Tibial nerve (tissue), 4 donors: ENCODE results near the gene IRF5. TPM values are rescaled to one million over a fixed set of nuclear protein-coding genes. Genes with fewer than 3 reads are reported as not detected.

Experiments used
- DNase-seq, 2 donors: peaks; one replicate each; pipeline ENCODE4 v3.0.0-alpha.2; 2019; ENCODE audit warnings: low spot score in 2 of 2
- H3K27ac ChIP-seq, 4 donors: fragments of 200-600 bp; sonication (generic) in 3 of 4; one replicate each; pipeline ENCODE4 v1.5.1; 2017 to 2019; ENCODE audit warnings: mild to moderate bottlenecking in 1 of 4
- H3K27me3 ChIP-seq, 2 donors: fragments of 200-600 bp; sonication (generic) in 1 of 2; one replicate each; pipeline versions ENCODE4 v1.5.1 to v1.6.0; 2017 to 2019
- H3K36me3 ChIP-seq, 3 donors: fragments of 200-600 bp; sonication (generic); one replicate each; pipeline ENCODE4 v1.5.1; 2018 to 2019
- H3K4me1 ChIP-seq, 4 donors: fragments of 200-600 bp; sonication (generic) in 3 of 4; one replicate each; pipeline ENCODE4 v1.5.1; 2017 to 2019
- H3K4me3 ChIP-seq, 4 donors: fragments of 200-600 bp; sonication (generic) in 3 of 4; one replicate each; pipeline ENCODE4 v1.5.1; 2017 to 2019; ENCODE audit warnings: mild to moderate bottlenecking in 1 of 4, moderate library complexity in 1 of 4
- H3K9me3 ChIP-seq, 4 donors: fragments of 200-600 bp; sonication (generic) in 3 of 4; one replicate each; pipeline ENCODE4 v1.5.1; 2017 to 2019
- EP300 ChIP-seq, 2 donors: sonication (generic); formaldehyde crosslinking; IDR thresholded peaks; one replicate each; pipeline ENCODE4 v1.6.1; 2017; ENCODE audit warnings: antibody characterized with exemption in 2 of 2, mild to moderate bottlenecking in 1 of 2
- POLR2A ChIP-seq, 2 donors: fragments of 450-650 bp; IDR thresholded peaks; one replicate each; pipeline ENCODE4 v1.6.1; 2017; ENCODE audit warnings: antibody characterized with exemption in 2 of 2, mild to moderate bottlenecking in 2 of 2, moderate library complexity in 2 of 2
- WGBS, 2 donors: methylation state at CpG; one replicate each; pipeline ENCODE4 v1.1.5; 2018; 5-methylcytosine and 5-hydroxymethylcytosine counted together
- total RNA-seq, 4 donors: library from RNA; depleted of rRNA; stranded (reverse); fragments of >200 nt; gene quantifications; one replicate each; pipeline ENCODE4 v1.1.0, GENCODE V29; 2016
- TF ChIP-seq, protein P1 (sequence below), 5 experiments: fragments of 200-600 bp in 3 of 5; fragments of 450-650 bp in 2 of 5; sonication (generic) in 3 of 5; IDR thresholded peaks; one replicate each; pipeline ENCODE4 v1.5.1; 2016 to 2019; ENCODE audit warnings: antibody characterized with exemption in 5 of 5, mild to moderate bottlenecking in 3 of 5, moderate library complexity in 2 of 5

Gene IRF5
- total RNA-seq, 4 donors from 2014 or later = 7.8 to 28.8 (median 15.0) TPM

DNA sequence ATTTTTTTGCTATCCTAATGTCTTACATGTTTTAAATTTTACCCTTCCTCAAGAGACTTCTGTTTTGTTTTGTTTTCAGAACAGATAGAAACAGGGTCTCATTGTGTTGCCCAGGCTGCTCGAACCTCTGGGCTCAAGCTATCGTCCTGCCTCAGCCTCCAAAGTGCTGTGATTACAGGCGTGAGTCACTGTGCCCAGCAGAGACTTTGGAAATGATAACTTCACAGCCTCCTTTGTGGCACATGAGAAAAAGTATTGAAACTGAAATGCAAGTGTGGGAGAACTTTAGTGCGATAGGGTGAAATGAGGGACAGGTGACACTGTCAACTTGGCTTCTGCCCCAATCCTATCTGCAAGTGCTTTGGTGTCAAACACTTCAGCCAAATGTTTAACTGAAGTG, 21.6 kb downstream of the IRF5 start:
- 81% methylated on average over 4 of the region's 4 CpGs for WGBS, 2 donors

DNA sequence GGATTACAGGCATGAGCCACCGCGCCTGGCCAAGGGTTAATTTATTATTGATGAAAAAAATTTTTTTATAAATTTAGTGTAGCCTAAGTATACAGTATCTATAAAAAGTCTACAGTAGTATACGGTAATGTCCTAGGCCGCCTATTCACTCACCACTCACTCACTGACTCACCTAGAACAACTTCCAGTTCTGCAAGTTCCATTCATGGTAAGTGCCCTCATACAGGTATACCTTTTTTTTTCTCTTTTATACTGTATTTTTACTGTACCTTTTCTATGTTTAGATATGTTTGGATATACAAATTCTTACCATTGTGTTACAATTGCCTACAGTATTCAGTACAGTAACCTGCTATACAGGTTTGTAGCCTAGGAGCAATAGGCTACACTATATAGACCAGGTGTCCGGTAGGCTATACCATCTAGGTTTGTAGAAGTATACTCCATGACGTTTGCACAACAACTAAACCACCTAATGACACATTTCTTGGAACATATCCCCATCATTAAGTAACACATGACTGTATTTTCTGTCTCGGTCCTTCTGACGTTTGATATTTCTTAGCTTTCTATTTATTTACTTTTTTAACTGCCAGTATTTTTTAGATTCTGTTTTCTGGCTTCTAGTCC, 23.4 kb downstream of the IRF5 start:
- TF ChIP-seq POLR2A (IDR thresholded peaks at IDR 0.05) = no peak
- TF ChIP-seq, protein P1, sequence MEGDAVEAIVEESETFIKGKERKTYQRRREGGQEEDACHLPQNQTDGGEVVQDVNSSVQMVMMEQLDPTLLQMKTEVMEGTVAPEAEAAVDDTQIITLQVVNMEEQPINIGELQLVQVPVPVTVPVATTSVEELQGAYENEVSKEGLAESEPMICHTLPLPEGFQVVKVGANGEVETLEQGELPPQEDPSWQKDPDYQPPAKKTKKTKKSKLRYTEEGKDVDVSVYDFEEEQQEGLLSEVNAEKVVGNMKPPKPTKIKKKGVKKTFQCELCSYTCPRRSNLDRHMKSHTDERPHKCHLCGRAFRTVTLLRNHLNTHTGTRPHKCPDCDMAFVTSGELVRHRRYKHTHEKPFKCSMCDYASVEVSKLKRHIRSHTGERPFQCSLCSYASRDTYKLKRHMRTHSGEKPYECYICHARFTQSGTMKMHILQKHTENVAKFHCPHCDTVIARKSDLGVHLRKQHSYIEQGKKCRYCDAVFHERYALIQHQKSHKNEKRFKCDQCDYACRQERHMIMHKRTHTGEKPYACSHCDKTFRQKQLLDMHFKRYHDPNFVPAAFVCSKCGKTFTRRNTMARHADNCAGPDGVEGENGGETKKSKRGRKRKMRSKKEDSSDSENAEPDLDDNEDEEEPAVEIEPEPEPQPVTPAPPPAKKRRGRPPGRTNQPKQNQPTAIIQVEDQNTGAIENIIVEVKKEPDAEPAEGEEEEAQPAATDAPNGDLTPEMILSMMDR (IDR thresholded peaks at IDR 0.05) = no peak
- TF ChIP-seq EP300 (IDR thresholded peaks at IDR 0.05) = no peak
- DNase-seq = no peak
- Histone ChIP-seq H3K4me1 (peaks cover 0 to 2% (median 0%) of the 10 kb centered on the region in 4 donors), H3K36me3 (peaks cover 0 to 86% (median 8%) of the 10 kb centered on the region in 3 donors), H3K27ac (no peak overlapping the region), H3K4me3 (no peak overlapping the region), H3K9me3 (no peaks in the 10 kb centered on the region), H3K27me3 (no peaks in the 10 kb centered on the region)
- 91% methylated on average over 8 of the region's 8 CpGs for WGBS, 2 donors

More for the DNA sequence above, 21.6 kb downstream of the IRF5 start:
- Histone ChIP-seq H3K27ac (no peak overlapping the region), H3K27me3 (no peaks in the 10 kb centered on the region), H3K9me3 (no peaks in the 10 kb centered on the region), H3K4me1 (peaks cover 0 to 2% (median 0%) of the 10 kb centered on the region in 4 donors), H3K36me3 (peaks cover 0 to 86% (median 0%) of the 10 kb centered on the region in 3 donors), H3K4me3 (no peak overlapping the region)
- DNase-seq = no peak
- TF ChIP-seq, protein P1 (IDR thresholded peaks at IDR 0.05) = no peak
- TF ChIP-seq POLR2A (IDR thresholded peaks at IDR 0.05) (no peak), EP300 (IDR thresholded peaks at IDR 0.05) (no peak)

DNA sequence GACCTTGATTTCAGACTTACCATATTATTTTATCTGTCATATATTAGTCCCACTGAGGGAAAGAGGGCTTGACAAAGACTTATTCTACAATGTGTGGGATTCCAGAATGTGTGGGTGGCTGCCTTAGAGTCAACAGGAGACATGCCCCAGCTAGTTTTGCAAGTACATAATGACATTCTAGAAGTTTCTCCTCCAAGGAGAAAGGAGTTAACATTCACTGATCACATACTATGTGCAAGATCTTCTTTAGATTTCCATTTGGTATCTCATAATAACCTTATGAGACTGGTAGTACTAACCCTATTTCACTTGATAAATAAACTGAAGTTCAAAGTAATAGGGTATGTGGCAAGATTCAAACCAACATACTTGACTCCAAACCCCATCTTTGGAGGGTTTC, 25.2 kb downstream of the IRF5 start:
- H3K4me3 ChIP-seq = no peak overlapping the region
- TF ChIP-seq EP300 (IDR thresholded peaks at IDR 0.05) (no peak), POLR2A (IDR thresholded peaks at IDR 0.05) (no peak)
- TF ChIP-seq, protein P1 (IDR thresholded peaks at IDR 0.05) = no peak
- H3K9me3 ChIP-seq = no peaks in the 10 kb centered on the region
- no peak overlapping the region for H3K27ac ChIP-seq
- peaks cover 3 to 86% (median 8%) of the 10 kb centered on the region in 3 donors for H3K36me3 ChIP-seq
- peaks cover 0 to 2% (median 0%) of the 10 kb centered on the region in 4 donors for H3K4me1 ChIP-seq
- DNase-seq = no peak
- no peaks in the 10 kb centered on the region for H3K27me3 ChIP-seq

DNA sequence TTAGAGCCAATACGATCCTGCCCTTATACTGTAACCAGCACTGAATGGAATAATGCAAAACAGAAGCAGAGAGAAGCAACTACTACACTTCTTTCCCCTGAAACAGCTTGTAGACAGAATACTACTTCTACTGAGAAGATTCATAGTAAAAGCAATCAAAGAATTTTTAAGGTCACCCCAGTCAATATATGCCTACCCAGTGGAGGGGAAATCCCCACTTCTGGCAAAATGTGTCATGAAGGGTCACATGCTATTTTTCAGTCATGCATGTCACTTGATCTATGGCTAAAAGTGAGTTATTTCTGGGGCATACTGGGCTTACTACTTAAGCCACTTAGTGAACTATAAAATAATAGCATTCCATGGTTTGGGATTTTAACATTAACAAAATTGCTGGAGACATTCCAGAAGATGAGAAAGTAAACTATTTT, 25.6 kb downstream of the IRF5 start:
- WGBS, 2 donors = 70 to 90% methylated on average over 1 of the region's 1 CpG
- no peak overlapping the region for H3K4me3 ChIP-seq
- no peak for DNase-seq
- H3K9me3 ChIP-seq = no peaks in the 10 kb centered on the region
- no peak overlapping the region for H3K27ac ChIP-seq
- TF ChIP-seq EP300 (IDR thresholded peaks at IDR 0.05) = no peak
- no peak for TF ChIP-seq POLR2A (IDR thresholded peaks at IDR 0.05)
- TF ChIP-seq, protein P1 (IDR thresholded peaks at IDR 0.05) = no peak
- H3K27me3 ChIP-seq = no peaks in the 10 kb centered on the region
- H3K4me1 ChIP-seq = peaks cover 0 to 2% (median 0%) of the 10 kb centered on the region in 4 donors
- peaks cover 3 to 86% (median 9%) of the 10 kb centered on the region in 3 donors for H3K36me3 ChIP-seq

GRCh38 chr7:128968624-128969023, 30.9 kb downstream of the IRF5 start:
- DNase-seq = no peak
- Histone ChIP-seq H3K4me3 (no peak overlapping the region), H3K9me3 (no peaks in the 10 kb centered on the region), H3K4me1 (no peaks in the 10 kb centered on the region), H3K36me3 (peaks cover 3 to 98% (median 23%) of the 10 kb centered on the region in 3 donors), H3K27ac (no peak overlapping the region), H3K27me3 (no peaks in the 10 kb centered on the region)
- WGBS, 2 donors = 92 to 97% methylated on average over 1 of the region's 1 CpG
- TF ChIP-seq POLR2A (IDR thresholded peaks at IDR 0.05) (no peak), EP300 (IDR thresholded peaks at IDR 0.05) (no peak)
- TF ChIP-seq, protein P1 (IDR thresholded peaks at IDR 0.05) = no peak
